Measurements from ENCODE around the gene KIFC1. TPM values are rescaled to one million over a fixed set of nuclear protein-coding genes. Genes with fewer than 3 reads are reported as not detected.

Gene KIFC1
- total RNA-seq, 4 donors from 2014 or later = 3.2 to 19.5 (median 9.8) TPM

- Histone ChIP-seq H3K27me3 (no peaks in the 10 kb centered on the region), H3K4me1 (peaks cover 60% of the 10 kb centered on the region), H3K4me3 (no peak overlapping the region), H3K9me3 (no peaks in the 10 kb centered on the region), H3K36me3 (no peaks in the 10 kb centered on the region), H3K27ac (no peak overlapping the region)
- DNase-seq (ENCODE audit: low spot score in 2 of 2) = peak in 1 of 2 donors; percentile 36
- whole genome bisulfite sequencing = 88% methylated on average over 2 of the region's 2 CpGs
- TF ChIP-seq POLR2AphosphoS5 (IDR thresholded peaks at IDR 0.05) = no peak
Measured at GRCh38 chr6:33423777-33424176, 32.2 kb downstream of the KIFC1 start.

- H3K27ac ChIP-seq = peak overlapping the region; percentile 92
- TF ChIP-seq POLR2AphosphoS5 (IDR thresholded peaks at IDR 0.05) = no peak
- no peak for TF ChIP-seq POLR2A (IDR thresholded peaks at IDR 0.05)
- no peak for TF ChIP-seq EP300 (IDR thresholded peaks at IDR 0.05)
- TF ChIP-seq CTCF (IDR thresholded peaks at IDR 0.05) = no peak
- H3K36me3 ChIP-seq = no peaks in the 10 kb centered on the region
- H3K27me3 ChIP-seq = no peaks in the 10 kb centered on the region
- peaks cover 60% of the 10 kb centered on the region for H3K4me1 ChIP-seq
- no peaks in the 10 kb centered on the region for H3K9me3 ChIP-seq
- WGBS = 15% methylated on average over 12 of the region's 12 CpGs
- DNase-seq (ENCODE audit: low spot score in 2 of 2) = peak in 1 of 2 donors; percentile 77
- peak overlapping the region; percentile 68 for H3K4me3 ChIP-seq
Measured at GRCh38 chr6:33424855-33425667, 33.4 kb downstream of the KIFC1 start.

- H3K4me3 ChIP-seq = peak overlapping the region; percentile 68
- no peaks in the 10 kb centered on the region for H3K27me3 ChIP-seq
- H3K36me3 ChIP-seq = no peaks in the 10 kb centered on the region
- under 1% methylated on average over 39 of the region's 43 CpGs for WGBS
- DNase-seq (ENCODE audit: low spot score in 2 of 2) = peak; percentile 89 to 95
- no peaks in the 10 kb centered on the region for H3K9me3 ChIP-seq
- H3K4me1 ChIP-seq = peaks cover 60% of the 10 kb centered on the region
- peak overlapping the region; percentile 92 for H3K27ac ChIP-seq
- TF ChIP-seq POLR2A (IDR thresholded peaks at IDR 0.05) (no peak), CTCF (IDR thresholded peaks at IDR 0.05) (peak in 1 of 2 donors; percentile 64), POLR2AphosphoS5 (IDR thresholded peaks at IDR 0.05) (peak in 1 of 3 donors; percentile 94), EP300 (IDR thresholded peaks at IDR 0.05) (no peak)
Measured at GRCh38 chr6:33425668-33426577, 34.3 kb downstream of the KIFC1 start.

- Histone ChIP-seq H3K4me1 (peaks cover 67% of the 10 kb centered on the region), H3K36me3 (no peaks in the 10 kb centered on the region), H3K27ac (peak overlapping the region; percentile 92), H3K27me3 (no peaks in the 10 kb centered on the region), H3K4me3 (peak overlapping the region; percentile 68), H3K9me3 (no peaks in the 10 kb centered on the region)
- 4% methylated on average over 12 of the region's 12 CpGs for WGBS
- peak in 1 of 2 donors; percentile 64 for DNase-seq (ENCODE audit: low spot score in 2 of 2)
- TF ChIP-seq POLR2AphosphoS5 (IDR thresholded peaks at IDR 0.05) (no peak), EP300 (IDR thresholded peaks at IDR 0.05) (no peak)
Measured at GRCh38 chr6:33426590-33427511, 35.2 kb downstream of the KIFC1 start.

- peak overlapping the region; percentile 92 for H3K27ac ChIP-seq
- TF ChIP-seq EP300 (IDR thresholded peaks at IDR 0.05) (no peak), CTCF (IDR thresholded peaks at IDR 0.05) (no peak), POLR2A (IDR thresholded peaks at IDR 0.05) (no peak), POLR2AphosphoS5 (IDR thresholded peaks at IDR 0.05) (no peak)
- H3K36me3 ChIP-seq = peaks cover 2% of the 10 kb centered on the region
- H3K4me1 ChIP-seq = peaks cover 67% of the 10 kb centered on the region
- H3K4me3 ChIP-seq = peak overlapping the region; percentile 68
- no peaks in the 10 kb centered on the region for H3K27me3 ChIP-seq
- DNase-seq (ENCODE audit: low spot score in 2 of 2) = peak in 1 of 2 donors; percentile 82
- H3K9me3 ChIP-seq = no peaks in the 10 kb centered on the region
- 0% methylated on average over 8 of the region's 79 CpGs for WGBS
Measured at GRCh38 chr6:33427585-33428223, 36.1 kb downstream of the KIFC1 start.

All from suprapubic skin (tissue), 4 donors.